ACC112 (cell line): ENCODE measurements around the gene INSR.

Source experiments
- H2AFZ ChIP-seq: fragments of 200-600 bp; sonication (generic); one replicate; pipeline ENCODE4 v1.6.0; 2017; ENCODE audit warnings: antibody characterized with exemption, low read length; ENCODE audit not compliant: unreplicated experiment
- H3K27ac ChIP-seq: fragments of 200-600 bp; sonication (generic); 2 replicates; pipeline ENCODE4 v1.5.1; 2014; ENCODE audit warnings: low read depth, mild to moderate bottlenecking, antibody characterized with exemption, low read length, moderate library complexity
- H3K27me3 ChIP-seq: fragments of 200-600 bp; sonication (generic); 2 replicates; pipeline ENCODE4 v1.6.1; 2014; ENCODE audit warnings: mild to moderate bottlenecking, antibody characterized with exemption, low read length, moderate library complexity, mixed read lengths; ENCODE audit not compliant: insufficient read depth
- H3K36me3 ChIP-seq: fragments of 200-600 bp; sonication (generic); 2 replicates; pipeline ENCODE4 v1.6.1; 2016; ENCODE audit warnings: mild to moderate bottlenecking, antibody characterized with exemption, low read length, moderate library complexity, mixed read lengths; ENCODE audit not compliant: insufficient read depth
- H3K4me1 ChIP-seq: fragments of 200-600 bp; sonication (generic); one replicate; pipeline ENCODE4 v1.6.1; 2016; ENCODE audit warnings: low read length, mixed read lengths; ENCODE audit not compliant: insufficient read depth, unreplicated experiment, control insufficient read depth
- H3K4me3 ChIP-seq: fragments of 200-600 bp; sonication (generic); 2 replicates; pipeline ENCODE4 v1.5.1; 2014; ENCODE audit warnings: mild to moderate bottlenecking, low read depth, low read length
- H3K79me2 ChIP-seq: fragments of 200-600 bp; sonication (generic); one replicate; pipeline ENCODE4 v1.6.0; 2016; ENCODE audit warnings: low read length; ENCODE audit not compliant: control insufficient read depth, unreplicated experiment, insufficient read depth

INSR gene

GRCh38 chr19:7191946-7192691, 102.1 kb downstream of the INSR start:
- Histone ChIP-seq H3K36me3 (no peaks in the 10 kb centered on the region), H3K4me3 (no peak overlapping the region), H2AFZ (no peak overlapping the region), H3K27me3 (no peaks in the 10 kb centered on the region), H3K79me2 (no peaks in the 10 kb centered on the region), H3K27ac (no peak overlapping the region), H3K4me1 (no peaks in the 10 kb centered on the region)

- Histone ChIP-seq H2AFZ (no peak overlapping the region), H3K4me3 (no peak overlapping the region), H3K36me3 (no peaks in the 10 kb centered on the region), H3K79me2 (no peaks in the 10 kb centered on the region), H3K4me1 (no peaks in the 10 kb centered on the region), H3K27me3 (no peaks in the 10 kb centered on the region), H3K27ac (no peak overlapping the region)
Measured at GRCh38 chr19:7188698-7189629, 105.2 kb downstream of the INSR start.

- Histone ChIP-seq H3K27me3 (no peaks in the 10 kb centered on the region), H3K4me1 (no peaks in the 10 kb centered on the region), H3K27ac (no peak overlapping the region), H3K36me3 (no peaks in the 10 kb centered on the region), H3K79me2 (no peaks in the 10 kb centered on the region), H3K4me3 (no peak overlapping the region), H2AFZ (no peak overlapping the region)
Measured at GRCh38 chr19:7187605-7188339, 106.4 kb downstream of the INSR start.

- no peaks in the 10 kb centered on the region for H3K36me3 ChIP-seq
- no peak overlapping the region for H2AFZ ChIP-seq
- H3K27me3 ChIP-seq, result no peaks in the 10 kb centered on the region
- H3K79me2 ChIP-seq, result no peaks in the 10 kb centered on the region
- H3K4me1 ChIP-seq, result no peaks in the 10 kb centered on the region
- H3K27ac ChIP-seq, result peak overlapping the region; percentile 18; the same call in 1 of the 2 replicates
- no peak overlapping the region for H3K4me3 ChIP-seq
Measured at GRCh38 chr19:7182489-7182888, 111.7 kb downstream of the INSR start.

DNA sequence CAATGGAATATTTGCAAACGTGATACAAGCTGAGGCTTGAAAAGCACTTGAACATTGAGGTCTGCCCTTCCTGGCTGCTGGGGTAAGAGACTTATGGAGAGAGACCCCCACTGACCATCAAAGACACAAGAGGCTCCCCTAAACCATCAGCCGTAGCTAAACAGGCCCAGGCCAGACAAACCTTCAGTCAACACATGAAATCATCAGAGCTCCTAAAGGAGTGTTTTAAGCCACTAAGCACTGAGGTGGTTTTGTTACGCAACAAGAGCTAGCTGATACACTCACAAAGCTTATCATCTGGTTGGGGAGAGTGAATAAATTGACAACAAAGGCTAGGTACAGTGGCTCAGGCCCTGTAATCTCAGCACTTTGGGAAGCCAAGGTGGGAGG, 114.3 kb downstream of the INSR start:
- H3K27ac ChIP-seq, result no peak overlapping the region
- no peak overlapping the region for H2AFZ ChIP-seq

GRCh38 chr19:7177926-7178325, 116.3 kb downstream of the INSR start:
- no peaks in the 10 kb centered on the region for H3K4me1 ChIP-seq
- H3K4me3 ChIP-seq, result no peak overlapping the region
- no peak overlapping the region for H2AFZ ChIP-seq
- H3K36me3 ChIP-seq, result no peaks in the 10 kb centered on the region
- H3K79me2 ChIP-seq, result no peaks in the 10 kb centered on the region
- H3K27me3 ChIP-seq, result no peaks in the 10 kb centered on the region
- H3K27ac ChIP-seq, result no peak overlapping the region

More for the DNA sequence above, 114.3 kb downstream of the INSR start:
- Histone ChIP-seq H3K4me3 (no peak overlapping the region), H3K36me3 (no peaks in the 10 kb centered on the region), H3K27me3 (no peaks in the 10 kb centered on the region), H3K79me2 (no peaks in the 10 kb centered on the region), H3K4me1 (no peaks in the 10 kb centered on the region)

DNA sequence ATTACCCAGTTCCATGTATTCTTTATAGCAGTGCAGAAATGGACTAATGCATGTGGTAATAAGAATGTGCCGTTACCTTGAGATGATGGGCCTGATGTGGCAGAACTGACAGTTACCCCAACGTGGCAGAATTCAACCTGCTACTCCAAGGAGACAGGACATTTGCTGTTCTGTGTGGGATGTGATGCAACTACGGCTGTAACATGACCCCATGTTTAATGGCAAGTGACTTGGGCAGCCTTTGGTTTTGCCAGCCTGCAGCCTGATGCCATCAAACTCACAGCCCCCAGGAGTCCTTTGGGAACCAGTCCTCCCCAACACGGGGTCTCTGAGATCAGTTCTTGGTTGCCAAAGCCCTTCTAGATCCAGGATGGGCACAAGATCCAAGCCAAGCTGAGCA, 117.4 kb downstream of the INSR start:
- Histone ChIP-seq H3K27me3 (no peaks in the 10 kb centered on the region), H3K4me3 (no peak overlapping the region), H3K36me3 (no peaks in the 10 kb centered on the region), H3K27ac (no peak overlapping the region), H3K4me1 (no peaks in the 10 kb centered on the region), H2AFZ (no peak overlapping the region), H3K79me2 (no peaks in the 10 kb centered on the region)

DNA sequence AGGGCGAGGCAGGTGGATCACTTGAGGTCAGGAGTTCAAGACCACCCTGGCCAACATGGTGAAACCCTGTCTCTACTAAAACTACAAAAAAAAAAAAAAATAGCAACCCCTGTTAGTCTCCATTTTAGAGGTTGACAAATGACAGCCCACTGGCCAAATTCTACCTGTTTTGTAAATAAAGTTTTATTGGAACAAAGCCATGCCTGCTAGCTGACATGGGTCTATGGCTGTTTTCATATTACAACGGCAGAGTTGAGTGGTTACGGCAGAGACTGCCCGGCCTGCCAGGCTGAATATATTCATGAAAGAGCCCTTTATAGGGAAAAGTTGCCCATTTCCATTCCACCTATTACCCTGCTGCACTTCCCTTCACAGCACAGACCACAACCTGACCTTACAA, 121.4 kb downstream of the INSR start:
- Histone ChIP-seq H3K4me1 (no peaks in the 10 kb centered on the region), H3K79me2 (no peaks in the 10 kb centered on the region), H2AFZ (no peak overlapping the region), H3K4me3 (no peak overlapping the region), H3K27ac (no peak overlapping the region), H3K27me3 (no peaks in the 10 kb centered on the region), H3K36me3 (peaks cover 10% of the 10 kb centered on the region; the same call in 1 of the 2 replicates)

DNA sequence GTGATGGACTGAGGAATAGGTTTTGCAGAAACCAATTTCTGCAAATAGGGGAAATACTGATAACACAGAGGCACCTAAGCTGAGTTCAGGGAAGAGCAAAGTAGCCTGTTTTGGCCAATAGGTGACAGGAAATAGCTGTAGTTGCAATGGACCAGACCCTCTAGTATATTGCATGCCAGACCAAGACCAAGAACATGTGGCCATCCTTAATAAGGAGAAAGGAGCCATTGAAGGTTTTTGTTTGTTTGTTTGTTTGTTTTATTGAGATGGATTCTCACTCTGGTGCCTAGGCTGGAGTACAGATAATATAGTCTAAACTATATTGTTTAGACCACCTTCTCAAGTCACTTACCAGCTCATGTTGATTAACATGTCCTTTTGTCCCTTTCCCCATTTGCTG, 123.2 kb downstream of the INSR start:
- peaks cover 10% of the 10 kb centered on the region; the same call in 1 of the 2 replicates for H3K36me3 ChIP-seq
- no peak overlapping the region for H3K27ac ChIP-seq
- H2AFZ ChIP-seq, result no peak overlapping the region
- H3K27me3 ChIP-seq, result no peaks in the 10 kb centered on the region
- no peak overlapping the region for H3K4me3 ChIP-seq
- H3K4me1 ChIP-seq, result no peaks in the 10 kb centered on the region
- H3K79me2 ChIP-seq, result no peaks in the 10 kb centered on the region

DNA sequence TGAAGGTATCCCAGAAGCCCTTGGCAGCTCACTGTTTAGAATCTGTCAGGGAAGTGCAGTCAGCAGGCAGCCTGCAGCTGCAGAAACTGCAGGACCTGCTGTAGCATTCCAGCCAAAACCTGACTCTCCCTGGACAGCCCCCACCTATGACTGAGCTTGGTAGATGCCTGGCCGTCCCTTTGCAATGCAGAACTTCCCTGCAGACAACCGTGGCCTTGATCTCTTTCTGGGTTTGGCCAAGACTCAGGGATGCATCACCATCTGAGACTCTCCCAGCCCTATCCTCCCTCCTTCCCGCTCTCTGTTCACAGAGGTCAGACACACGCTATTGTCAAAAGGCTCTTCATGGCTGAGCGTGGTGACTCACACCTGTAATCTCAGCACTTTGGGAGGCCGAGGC, 125.3 kb downstream of the INSR start:
- Histone ChIP-seq H2AFZ (no peak overlapping the region), H3K4me1 (no peaks in the 10 kb centered on the region), H3K79me2 (no peaks in the 10 kb centered on the region), H3K36me3 (peaks cover 10% of the 10 kb centered on the region; the same call in 1 of the 2 replicates), H3K27ac (no peak overlapping the region), H3K27me3 (no peaks in the 10 kb centered on the region), H3K4me3 (no peak overlapping the region)
